Ishikawa (cell line): ENCODE measurements around the gene GAB2.

Source experiments
- CEBPB ChIP-seq: IDR thresholded peaks from 2 replicates; pipeline ENCODE4 v1.6.1; 2012
- CREB1 ChIP-seq: IDR thresholded peaks from 2 replicates; pipeline ENCODE4 v1.6.1; 2012; ENCODE audit warnings: low read depth
- EGR1 ChIP-seq: IDR thresholded peaks from 2 replicates; pipeline ENCODE4 v1.6.1; 2012
- EP300 ChIP-seq: IDR thresholded peaks from 2 replicates; pipeline ENCODE4 v1.6.1; 2012; ENCODE audit warnings: borderline replicate concordance
- FOXM1 ChIP-seq: IDR thresholded peaks from 2 replicates; pipeline ENCODE4 v1.6.1; 2012; ENCODE audit warnings: low read depth, borderline replicate concordance
- MAX ChIP-seq: IDR thresholded peaks from 2 replicates; pipeline ENCODE4 v1.6.1; 2012
- NFIC ChIP-seq: IDR thresholded peaks from 2 replicates; pipeline ENCODE4 v1.6.1; 2012
- RAD21 ChIP-seq: IDR thresholded peaks from 2 replicates; pipeline ENCODE4 v1.6.1; 2012; ENCODE audit warnings: low read depth
- REST ChIP-seq: IDR thresholded peaks from 2 replicates; pipeline ENCODE4 v1.6.1; 2012; ENCODE audit warnings: low read depth, mild to moderate bottlenecking
- TAF1 ChIP-seq: IDR thresholded peaks from 2 replicates; pipeline ENCODE4 v1.6.1; 2012; ENCODE audit warnings: low read depth, mild to moderate bottlenecking
- TCF12 ChIP-seq: IDR thresholded peaks from 2 replicates; pipeline ENCODE4 v1.6.1; 2012; ENCODE audit warnings: low read depth
- TEAD4 ChIP-seq: IDR thresholded peaks from 2 replicates; pipeline ENCODE4 v1.6.1; 2012
- YY1 ChIP-seq: IDR thresholded peaks from 2 replicates; pipeline ENCODE4 v1.6.1; 2012; ENCODE audit warnings: low read depth
- ZBTB7A ChIP-seq: IDR thresholded peaks from 2 replicates; pipeline ENCODE4 v1.6.1; 2012; ENCODE audit warnings: low read depth
- TF ChIP-seq, protein P1 (sequence below): IDR thresholded peaks from 2 replicates; pipeline ENCODE4 v1.6.1; 2012

GAB2 gene

DNA sequence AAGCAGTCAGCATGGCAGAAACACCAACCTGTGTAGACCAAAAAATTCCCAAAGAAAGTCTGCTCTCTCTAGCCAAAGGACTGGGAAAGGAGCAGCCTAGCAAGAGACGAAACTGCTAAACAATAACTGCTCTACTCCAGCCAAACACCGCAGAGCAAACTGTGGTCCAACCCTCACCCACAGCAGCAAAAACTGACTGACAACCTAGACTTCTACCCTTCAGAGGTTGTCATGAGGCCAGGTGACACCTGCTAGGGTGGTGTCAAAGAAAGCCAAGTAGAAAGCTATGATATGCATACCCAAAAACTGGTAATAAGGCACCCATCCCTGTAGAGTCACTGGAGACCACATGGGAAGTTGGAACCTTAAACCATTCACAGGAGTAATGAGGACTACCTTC is 11.8 kb downstream of the GAB2 start:
- TF ChIP-seq CEBPB = no peak
- no peak for TF ChIP-seq EP300
- TF ChIP-seq NFIC = no peak
- TF ChIP-seq FOXM1 = no peak
- TF ChIP-seq RAD21 = no peak
- TF ChIP-seq CREB1 = no peak
- no peak for TF ChIP-seq YY1
- TF ChIP-seq REST = no peak

GRCh38 chr11:78403781-78404180 is 13.8 kb downstream of the GAB2 start:
- TF ChIP-seq CREB1 (no peak), YY1 (no peak), EGR1 (no peak), NFIC (no peak), TAF1 (no peak), MAX (no peak), ZBTB7A (no peak), RAD21 (no peak), EP300 (no peak), TCF12 (no peak), CEBPB (no peak)

DNA sequence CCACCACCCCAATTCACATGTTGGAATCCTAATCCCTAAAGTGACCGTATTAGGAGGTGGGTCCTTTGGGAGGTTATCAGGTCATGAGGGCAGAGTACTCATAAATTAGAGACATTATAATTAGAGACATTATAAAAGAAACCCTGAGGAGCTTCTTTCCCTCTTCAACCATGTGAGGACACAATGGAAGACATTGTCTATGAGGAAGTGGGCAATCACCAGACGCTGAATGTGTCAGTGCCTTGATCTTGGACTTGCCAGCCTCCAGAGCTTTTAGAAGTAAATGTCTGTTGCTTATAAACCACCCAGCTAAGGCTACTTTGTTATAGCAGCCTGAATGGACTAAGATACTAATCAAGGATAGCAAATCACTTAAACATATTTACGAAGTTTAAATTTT is 14.8 kb downstream of the GAB2 start:
- TF ChIP-seq ZBTB7A (no peak), TCF12 (no peak), EP300 (no peak), TEAD4 (no peak), REST (no peak), RAD21 (no peak), TAF1 (no peak), MAX (no peak)
- TF ChIP-seq, protein P1, sequence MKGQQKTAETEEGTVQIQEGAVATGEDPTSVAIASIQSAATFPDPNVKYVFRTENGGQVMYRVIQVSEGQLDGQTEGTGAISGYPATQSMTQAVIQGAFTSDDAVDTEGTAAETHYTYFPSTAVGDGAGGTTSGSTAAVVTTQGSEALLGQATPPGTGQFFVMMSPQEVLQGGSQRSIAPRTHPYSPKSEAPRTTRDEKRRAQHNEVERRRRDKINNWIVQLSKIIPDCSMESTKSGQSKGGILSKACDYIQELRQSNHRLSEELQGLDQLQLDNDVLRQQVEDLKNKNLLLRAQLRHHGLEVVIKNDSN = no peak

DNA sequence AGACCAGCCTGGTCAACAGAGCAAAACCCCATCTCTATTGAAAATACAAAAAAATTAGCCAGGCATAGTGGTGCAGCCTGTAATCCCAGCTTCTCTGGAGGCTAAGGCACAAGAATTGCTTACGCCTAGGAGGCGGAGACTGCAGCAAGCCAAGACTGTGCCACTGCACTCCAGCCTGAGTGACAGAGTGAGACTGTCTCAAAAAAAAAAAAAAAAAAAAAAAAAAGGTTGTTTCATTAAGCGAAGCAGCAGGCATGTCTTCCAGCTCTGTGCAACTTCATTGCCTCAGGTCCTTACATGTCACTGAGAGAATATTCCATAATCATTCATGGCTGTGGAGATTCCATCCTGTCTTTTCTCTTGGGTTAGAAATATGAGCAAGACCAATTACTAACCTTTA is 16.9 kb downstream of the GAB2 start:
- no peak for TF ChIP-seq FOXM1
- TF ChIP-seq MAX = no peak
- TF ChIP-seq TAF1 = no peak
- no peak for TF ChIP-seq REST
- no peak for TF ChIP-seq CEBPB

DNA sequence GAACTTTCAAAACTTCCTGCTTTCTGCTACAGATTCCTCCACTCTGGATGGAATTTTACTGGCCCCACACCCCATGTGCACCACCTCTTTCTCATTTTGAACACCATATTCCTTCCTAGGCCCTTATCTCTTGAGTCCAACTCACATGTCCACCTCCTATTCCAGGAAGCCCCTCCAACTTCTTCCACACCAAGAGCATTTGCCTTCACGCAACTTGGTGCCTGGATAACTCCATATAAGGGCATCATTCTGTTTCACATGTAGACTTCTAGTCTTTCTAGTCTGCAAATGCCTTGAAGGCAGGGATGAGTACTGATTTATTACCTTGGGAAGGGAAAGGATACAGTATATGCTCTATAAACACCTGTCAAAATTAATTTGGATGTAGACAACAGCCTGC is 17.5 kb downstream of the GAB2 start:
- TF ChIP-seq TEAD4 = no peak
- no peak for TF ChIP-seq RAD21
- TF ChIP-seq TCF12 = no peak
- TF ChIP-seq EGR1 = no peak
- TF ChIP-seq NFIC = no peak
- TF ChIP-seq ZBTB7A = no peak
- no peak for TF ChIP-seq FOXM1
- no peak for TF ChIP-seq YY1
- no peak for TF ChIP-seq CEBPB
- TF ChIP-seq, protein P1 = no peak
- no peak for TF ChIP-seq CREB1
- TF ChIP-seq MAX = no peak
- no peak for TF ChIP-seq REST
